ENCODE measurements around the gene ADCY3. TPM values are rescaled to one million over a fixed set of nuclear protein-coding genes. Genes with fewer than 3 reads are reported as not detected.

Gene ADCY3
- total and polyA plus RNA-seq, 2 of the 4 experiments (the other 2 are of a cell fraction), result 17.4 to 46.1 TPM

GRCh38 chr2:24856791-24857211 lies 63.2 kb downstream of the ADCY3 start:
- in situ Hi-C loops (cut with MboI; ENCODE audit: low sequenced_read_pairs), result no loop called here
- CTCF ChIA-PET, result no interaction called here
- H2BK20ac ChIP-seq (ENCODE audit: low read depth, low read length), result no peak overlapping the region
- ATAC-seq (ENCODE audit: low read depth) (peak; percentile 41; the same call in 1 of the 2 replicates), DNase-seq (no peak)
- H2AK9ac ChIP-seq (replicated peaks; ENCODE audit: low read depth, low read length, poor library complexity), result no peak overlapping the region
- H3K4me3 ChIP-seq (ENCODE audit: insufficient read depth, low read depth, low read length), result no peak overlapping the region
- H3K9ac ChIP-seq (ENCODE audit: low read depth, low read length), result no peak overlapping the region
- H3K36me3 ChIP-seq (ENCODE audit: control insufficient read depth, insufficient read depth, low read length), result no peaks in the 10 kb centered on the region; the same call in 1 of the 2 replicates
- H3K9me3 ChIP-seq (ENCODE audit: control insufficient read depth, insufficient read depth, low read length), result no peaks in the 10 kb centered on the region
- no peak overlapping the region for H3K27ac ChIP-seq (ENCODE audit: insufficient read depth, low read length)
- H3K18ac ChIP-seq (ENCODE audit: low read depth, low read length), result no peak overlapping the region
- H2AFZ ChIP-seq (replicated peaks; ENCODE audit: low read length, poor library complexity), result no peak overlapping the region
- intact Hi-C loops (cut with micrococcal nuclease), result no loop called here
- H2AK5ac ChIP-seq (ENCODE audit: low read depth, low read length), result 0 out of 2 replicates have a peak overlapping the region, but pooled peaks have one; percentile 53
- peak overlapping the region; percentile 19; the same call in 1 of the 2 replicates for H3K14ac ChIP-seq (replicated peaks; ENCODE audit: low read depth, low read length)
- no peak overlapping the region for H4K91ac ChIP-seq (ENCODE audit: insufficient read depth, low read depth, low read length)
- H2BK5ac ChIP-seq (ENCODE audit: low read depth, low read length, poor library complexity, severe bottlenecking), result no peak overlapping the region
- TF ChIP-seq RAD21 (IDR thresholded peaks at IDR 0.05; ENCODE audit: low read length) (no peak), POLR2A (IDR thresholded peaks at IDR 0.05; ENCODE audit: low read depth, low read length) (no peak), RCOR1 (IDR thresholded peaks at IDR 0.05; ENCODE audit: insufficient replicate concordance, low read length) (no peak), CTCF (conservative IDR thresholded peaks at IDR 0.05; ENCODE audit: low read depth, low read length) (no peak), RFX5 (IDR thresholded peaks at IDR 0.05; ENCODE audit: low read depth, low read length) (no peak), SMC3 (IDR thresholded peaks at IDR 0.05; ENCODE audit: low read depth, low read length) (no peak), BHLHE40 (IDR thresholded peaks at IDR 0.05; ENCODE audit: low read depth, low read length) (no peak), MAZ (IDR thresholded peaks at IDR 0.05; ENCODE audit: borderline replicate concordance, low read depth, low read length) (no peak), NFE2L2 (IDR thresholded peaks at IDR 0.05; ENCODE audit: low read depth, low read length) (no peak), MXI1 (IDR thresholded peaks at IDR 0.05; ENCODE audit: borderline replicate concordance, low read depth, low read length) (no peak), CHD1 (IDR thresholded peaks at IDR 0.05; ENCODE audit: low read depth, low read length) (no peak), ELK1 (IDR thresholded peaks at IDR 0.05; ENCODE audit: borderline replicate concordance, low read depth, low read length) (no peak), USF2 (IDR thresholded peaks at IDR 0.05; ENCODE audit: low read depth, low read length) (no peak), CEBPB (IDR thresholded peaks at IDR 0.05; ENCODE audit: low read depth, low read length) (no peak), MAFK (IDR thresholded peaks at IDR 0.05; ENCODE audit: low read depth, low read length) (no peak)
- dilution Hi-C loops (cut with HindIII; ENCODE audit: low sequenced_read_pairs, unreplicated experiment), result no loop called here
- H4K8ac ChIP-seq (ENCODE audit: low read depth in 2 of 2, low read length in 2 of 2), result peak overlapping the region in 1 of 2 experiments; percentile 19; a peak in 1 of 4 replicates
- POLR2A ChIA-PET (ENCODE audit: unreplicated experiment), result no interaction called here
- peaks cover 2 to 16% of the 10 kb centered on the region in 2 experiments; a peak in 2 of 4 replicates for H3K79me1 ChIP-seq (ENCODE audit: low read depth in 1 of 2, low read length in 2 of 2)
- no peak overlapping the region for H3K23ac ChIP-seq (ENCODE audit: low read depth, low read length)
- peaks cover 20% of the 10 kb centered on the region for H3K9me1 ChIP-seq (ENCODE audit: insufficient read depth, low read length)
- H2BK120ac ChIP-seq (ENCODE audit: low read depth, low read length), result no peak overlapping the region
- no TSS peak for BruUV-seq (replicated peaks)
- no peak overlapping the region for H3K4me2 ChIP-seq (ENCODE audit: low read depth, low read length)
- H4K20me1 ChIP-seq (ENCODE audit: insufficient read depth, low read length), result 0 out of 2 replicates have a peak, but pooled peaks cover 3% of the 10 kb centered on the region
- H3K4ac ChIP-seq (ENCODE audit: low read depth, low read length), result peak overlapping the region; percentile 5; the same call in 1 of the 2 replicates
- no peak overlapping the region for H4K5ac ChIP-seq (ENCODE audit: low read depth, low read length)
- no peaks in the 10 kb centered on the region for H3K27me3 ChIP-seq (ENCODE audit: control insufficient read depth, insufficient read depth, low read length)
- H2BK15ac ChIP-seq (ENCODE audit: low read depth, low read length), result no peak overlapping the region
- no peak overlapping the region for H3K56ac ChIP-seq (ENCODE audit: extremely low read depth, insufficient read depth, low read length)
- 42% methylated on average over 2 of the region's 5 CpGs; no CpG with 5 or more reads in 1 of the 2 experiments for WGBS, 2 experiments (ENCODE audit: extremely low coverage in 2 of 2, insufficient read length in 1 of 2)
- H3K4me1 ChIP-seq (ENCODE audit: control insufficient read depth, insufficient read depth, low read length), result peaks cover 26% of the 10 kb centered on the region

All from IMR-90 (cell line).